Panc1 (cell line): ENCODE results near the gene SCARB2.

Experiments used
- POLR2AphosphoS5 ChIP-seq: IDR thresholded peaks from 2 replicates; pipeline ENCODE4 v1.6.1; 2012; ENCODE audit warnings: mild to moderate bottlenecking, low read depth, low read length, moderate library complexity
- TF ChIP-seq, protein P1 (sequence below): fragments of 450-650 bp; IDR thresholded peaks from 2 replicates; pipeline ENCODE4 v1.5.1; 2017; ENCODE audit warnings: mild to moderate bottlenecking
- TF ChIP-seq, protein P2 (sequence below), 2 experiments: IDR thresholded peaks; 2 replicates each; pipeline ENCODE4 v1.6.1; 2011 to 2012; ENCODE audit warnings: low read depth in 2 of 2, control low read depth in 1 of 2, low read length in 1 of 2, mild to moderate bottlenecking in 1 of 2, moderate library complexity in 1 of 2; ENCODE audit not compliant: insufficient read depth in 1 of 2

DNA sequence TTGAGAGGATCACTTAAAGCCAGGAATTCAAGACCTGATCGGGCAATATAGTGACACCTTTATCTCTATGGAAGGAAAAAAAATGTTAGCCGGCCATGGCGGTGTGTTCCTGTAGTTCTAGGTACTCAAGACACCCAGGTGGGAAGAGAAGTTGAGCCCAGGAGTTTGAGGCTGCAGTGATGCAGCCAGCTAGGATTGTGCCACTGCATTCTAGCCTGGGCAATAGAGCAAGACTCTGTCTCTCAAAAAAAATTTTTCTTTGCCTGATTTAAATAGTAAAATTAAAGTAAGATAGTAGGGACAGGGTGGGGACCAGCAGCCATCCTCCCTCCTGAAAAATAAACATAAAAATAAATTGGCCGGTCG lies 21.0 kb upstream of the SCARB2 start:
- TF ChIP-seq, protein P1, sequence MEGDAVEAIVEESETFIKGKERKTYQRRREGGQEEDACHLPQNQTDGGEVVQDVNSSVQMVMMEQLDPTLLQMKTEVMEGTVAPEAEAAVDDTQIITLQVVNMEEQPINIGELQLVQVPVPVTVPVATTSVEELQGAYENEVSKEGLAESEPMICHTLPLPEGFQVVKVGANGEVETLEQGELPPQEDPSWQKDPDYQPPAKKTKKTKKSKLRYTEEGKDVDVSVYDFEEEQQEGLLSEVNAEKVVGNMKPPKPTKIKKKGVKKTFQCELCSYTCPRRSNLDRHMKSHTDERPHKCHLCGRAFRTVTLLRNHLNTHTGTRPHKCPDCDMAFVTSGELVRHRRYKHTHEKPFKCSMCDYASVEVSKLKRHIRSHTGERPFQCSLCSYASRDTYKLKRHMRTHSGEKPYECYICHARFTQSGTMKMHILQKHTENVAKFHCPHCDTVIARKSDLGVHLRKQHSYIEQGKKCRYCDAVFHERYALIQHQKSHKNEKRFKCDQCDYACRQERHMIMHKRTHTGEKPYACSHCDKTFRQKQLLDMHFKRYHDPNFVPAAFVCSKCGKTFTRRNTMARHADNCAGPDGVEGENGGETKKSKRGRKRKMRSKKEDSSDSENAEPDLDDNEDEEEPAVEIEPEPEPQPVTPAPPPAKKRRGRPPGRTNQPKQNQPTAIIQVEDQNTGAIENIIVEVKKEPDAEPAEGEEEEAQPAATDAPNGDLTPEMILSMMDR, result no peak
- TF ChIP-seq, protein P2, sequence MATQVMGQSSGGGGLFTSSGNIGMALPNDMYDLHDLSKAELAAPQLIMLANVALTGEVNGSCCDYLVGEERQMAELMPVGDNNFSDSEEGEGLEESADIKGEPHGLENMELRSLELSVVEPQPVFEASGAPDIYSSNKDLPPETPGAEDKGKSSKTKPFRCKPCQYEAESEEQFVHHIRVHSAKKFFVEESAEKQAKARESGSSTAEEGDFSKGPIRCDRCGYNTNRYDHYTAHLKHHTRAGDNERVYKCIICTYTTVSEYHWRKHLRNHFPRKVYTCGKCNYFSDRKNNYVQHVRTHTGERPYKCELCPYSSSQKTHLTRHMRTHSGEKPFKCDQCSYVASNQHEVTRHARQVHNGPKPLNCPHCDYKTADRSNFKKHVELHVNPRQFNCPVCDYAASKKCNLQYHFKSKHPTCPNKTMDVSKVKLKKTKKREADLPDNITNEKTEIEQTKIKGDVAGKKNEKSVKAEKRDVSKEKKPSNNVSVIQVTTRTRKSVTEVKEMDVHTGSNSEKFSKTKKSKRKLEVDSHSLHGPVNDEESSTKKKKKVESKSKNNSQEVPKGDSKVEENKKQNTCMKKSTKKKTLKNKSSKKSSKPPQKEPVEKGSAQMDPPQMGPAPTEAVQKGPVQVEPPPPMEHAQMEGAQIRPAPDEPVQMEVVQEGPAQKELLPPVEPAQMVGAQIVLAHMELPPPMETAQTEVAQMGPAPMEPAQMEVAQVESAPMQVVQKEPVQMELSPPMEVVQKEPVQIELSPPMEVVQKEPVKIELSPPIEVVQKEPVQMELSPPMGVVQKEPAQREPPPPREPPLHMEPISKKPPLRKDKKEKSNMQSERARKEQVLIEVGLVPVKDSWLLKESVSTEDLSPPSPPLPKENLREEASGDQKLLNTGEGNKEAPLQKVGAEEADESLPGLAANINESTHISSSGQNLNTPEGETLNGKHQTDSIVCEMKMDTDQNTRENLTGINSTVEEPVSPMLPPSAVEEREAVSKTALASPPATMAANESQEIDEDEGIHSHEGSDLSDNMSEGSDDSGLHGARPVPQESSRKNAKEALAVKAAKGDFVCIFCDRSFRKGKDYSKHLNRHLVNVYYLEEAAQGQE (IDR thresholded peaks at IDR 0.05; ENCODE audit: insufficient read depth in 1 of 2, low read depth in 2 of 2, low read length in 1 of 2), result no peak
- no peak for TF ChIP-seq POLR2AphosphoS5
